Memory B cell (primary cell): ENCODE results near the gene PRR4.

Experiments used
- ATAC-seq: fragments of 150-1000 bp; cut with Tn5 transposase; 2 replicates; pipeline ENCODE4 v1.10.0; 2021; ENCODE audit warnings: low read depth, mild to moderate bottlenecking, moderate library complexity
- DNase-seq, 2 donors: peaks; one replicate each; pipeline ENCODE4 v3.0.0; 2022; ENCODE audit warnings: low spot score in 2 of 2
- H3K27ac Mint-ChIP-seq: one replicate; pipeline ENCODE4 v1.8.0; 2022; ENCODE audit warnings: mild to moderate bottlenecking, moderate library complexity, mixed read lengths
- H3K27me3 Mint-ChIP-seq: one replicate; pipeline ENCODE4 v1.8.0; 2022; ENCODE audit warnings: mixed read lengths
- H3K36me3 Mint-ChIP-seq: one replicate; pipeline ENCODE4 v1.8.0; 2022; ENCODE audit warnings: mild to moderate bottlenecking, mixed read lengths
- H3K4me1 Mint-ChIP-seq: one replicate; pipeline ENCODE4 v1.8.0; 2022; ENCODE audit warnings: mixed read lengths
- H3K4me3 Mint-ChIP-seq: one replicate; pipeline ENCODE4 v1.8.0; 2022; ENCODE audit warnings: mild to moderate bottlenecking, moderate library complexity, mixed read lengths
- H3K9me3 Mint-ChIP-seq: one replicate; pipeline ENCODE4 v1.8.0; 2022; ENCODE audit warnings: mixed read lengths

Gene PRR4, protein sequence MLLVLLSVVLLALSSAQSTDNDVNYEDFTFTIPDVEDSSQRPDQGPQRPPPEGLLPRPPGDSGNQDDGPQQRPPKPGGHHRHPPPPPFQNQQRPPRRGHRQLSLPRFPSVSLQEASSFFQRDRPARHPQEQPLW

DNA sequence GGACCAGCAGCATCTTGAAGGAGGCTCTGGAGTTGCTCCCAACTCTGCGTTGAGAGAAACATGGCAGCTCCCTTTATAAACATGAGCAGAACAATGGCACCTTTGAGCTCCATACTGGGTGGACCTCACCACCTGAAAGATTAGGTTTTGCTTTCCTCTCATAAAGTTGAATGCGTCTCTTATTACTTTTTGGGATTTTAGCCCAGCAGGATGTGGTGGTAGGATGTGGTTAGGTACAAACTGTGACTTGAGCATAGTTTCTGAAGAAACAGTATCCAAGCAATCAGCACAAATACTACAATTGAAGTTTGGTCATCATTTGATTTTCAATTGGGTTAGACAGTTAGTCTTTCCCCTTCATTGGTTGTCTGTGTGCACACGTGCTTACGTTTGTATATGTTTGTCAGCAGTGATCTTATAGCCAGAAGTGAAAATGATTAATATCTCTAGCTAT is at the start of gene PRR4:
Gene PRR4 (minus strand): TSS at position 51 of the 454 bp plus-strand sequence. CDS start 38 bp downstream, at position 13.
- Mint-ChIP-seq H3K9me3 (no peaks in the 10 kb centered on the region), H3K27ac (no peak within 1 kb of the TSS), H3K36me3 (peaks cover 43% of the 10 kb centered on the region), H3K4me3 (no peak within 1 kb of the TSS), H3K27me3 (no peaks in the 10 kb centered on the region), H3K4me1 (no peaks in the 10 kb centered on the region)
- DNase-seq (no peak), ATAC-seq (no peak)

DNA sequence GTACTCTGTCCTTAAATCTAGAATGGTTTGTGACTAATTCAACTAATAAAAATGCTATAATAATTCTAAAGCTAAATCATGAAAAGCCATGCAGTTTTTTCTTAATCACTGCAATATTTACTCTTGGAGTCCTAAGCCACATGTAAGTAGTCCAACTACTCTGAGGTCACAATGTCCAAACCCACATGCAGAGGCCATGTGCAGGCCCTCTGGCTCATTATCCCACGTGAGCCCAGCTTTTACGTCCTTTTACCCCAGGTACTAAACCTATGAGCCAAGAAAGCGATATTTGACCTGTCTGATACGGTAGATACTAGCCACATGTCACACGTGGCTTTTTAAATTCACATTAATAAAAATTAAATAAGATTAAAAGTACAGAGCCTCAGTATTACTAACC is 47.6 kb upstream of the PRR4 start:
- H3K27ac Mint-ChIP-seq = no peak overlapping the region
- no peaks in the 10 kb centered on the region for H3K27me3 Mint-ChIP-seq
- H3K36me3 Mint-ChIP-seq = peaks cover 28% of the 10 kb centered on the region
- H3K9me3 Mint-ChIP-seq = peaks cover 3% of the 10 kb centered on the region
- DNase-seq (no peak), ATAC-seq (no peak)
- H3K4me1 Mint-ChIP-seq = peaks cover 2% of the 10 kb centered on the region
- H3K4me3 Mint-ChIP-seq = no peak overlapping the region

DNA sequence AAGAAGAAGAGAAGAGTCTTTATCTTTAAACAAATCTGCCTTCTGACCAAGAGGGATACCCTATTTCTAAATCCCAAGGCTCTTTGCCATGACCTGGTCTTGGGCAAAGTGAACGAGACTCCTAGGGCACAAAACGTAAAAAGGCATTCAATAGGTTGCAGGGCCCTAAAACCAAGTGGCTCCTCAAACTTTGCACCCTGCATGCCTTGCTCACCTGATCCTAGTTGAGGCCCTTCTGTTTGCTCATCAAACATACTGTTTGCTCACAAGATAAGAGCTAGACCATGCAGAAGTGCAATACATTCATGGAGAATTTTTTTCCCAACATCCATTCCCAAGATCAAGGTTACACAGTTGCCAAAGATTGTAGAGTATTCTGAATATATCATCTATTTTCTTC is 42.7 kb upstream of the PRR4 start:
- no peaks in the 10 kb centered on the region for H3K9me3 Mint-ChIP-seq

DNA sequence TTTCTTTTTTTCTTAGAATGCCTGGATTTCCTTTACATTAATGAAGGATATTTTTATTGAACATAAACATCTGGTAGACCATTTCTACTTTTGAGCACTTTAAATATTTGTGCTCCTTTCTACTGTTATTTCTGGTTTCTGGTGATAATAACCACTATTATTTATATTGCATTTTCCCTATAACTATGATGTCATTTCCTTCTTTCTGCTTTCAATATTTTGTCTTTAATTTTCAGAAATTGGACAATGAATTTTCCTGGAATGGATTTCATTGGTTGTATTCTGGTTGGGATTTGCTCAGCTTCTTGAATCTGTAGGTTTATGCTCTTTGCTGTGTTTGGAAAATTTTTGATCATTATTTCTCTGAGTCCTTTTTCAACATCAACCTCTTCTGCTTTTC is 40.0 kb upstream of the PRR4 start:
- no peak for ATAC-seq
- H3K4me3 Mint-ChIP-seq = no peak overlapping the region

More for the DNA sequence above, 42.7 kb upstream of the PRR4 start:
- Mint-ChIP-seq H3K36me3 (peaks cover 23% of the 10 kb centered on the region), H3K27me3 (no peaks in the 10 kb centered on the region), H3K27ac (no peak overlapping the region), H3K4me3 (no peak overlapping the region), H3K4me1 (no peaks in the 10 kb centered on the region)
- ATAC-seq = no peak
- DNase-seq = no peak

DNA sequence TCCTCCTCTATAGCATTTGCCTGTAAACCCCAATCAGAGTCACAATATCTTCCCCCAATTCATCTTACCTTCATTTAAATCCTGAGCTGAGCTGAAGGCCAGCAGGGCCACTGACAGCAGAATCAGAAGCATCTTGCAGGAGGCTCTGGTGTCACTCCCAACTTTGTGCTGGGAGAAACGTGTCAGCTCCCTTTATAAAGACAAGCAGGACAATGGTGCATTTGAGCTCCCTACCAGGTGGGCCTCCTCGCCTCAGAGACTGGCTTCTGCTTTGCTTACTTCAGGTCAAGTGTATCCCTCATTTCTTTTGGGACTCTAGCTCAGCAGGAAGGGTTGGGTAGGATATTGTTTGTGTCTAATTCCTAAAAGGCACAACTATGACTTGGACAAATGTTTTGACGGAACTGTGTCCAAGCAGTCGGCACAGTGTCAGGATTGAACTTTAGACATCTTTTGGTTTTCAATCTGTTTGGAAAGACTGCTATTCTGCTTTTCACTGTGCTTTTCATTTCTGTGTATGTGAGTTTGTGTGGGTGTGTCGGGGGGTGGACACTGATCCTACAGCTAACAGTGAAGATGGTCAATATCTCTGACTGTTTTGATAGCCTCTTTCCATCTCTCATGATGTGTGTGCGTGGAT is 34.9 kb upstream of the PRR4 start, which contains the start of gene PRH1:
Gene PRH1 (minus strand): TSS at position 170 of the 640 bp plus-strand sequence. CDS start 38 bp downstream, at position 132.
- no peak for DNase-seq
- ATAC-seq = no peak
- no peak within 1 kb of the TSS for H3K27ac Mint-ChIP-seq
- no peak within 1 kb of the TSS for H3K4me3 Mint-ChIP-seq
- no peaks in the 10 kb centered on the region for H3K27me3 Mint-ChIP-seq
- no peaks in the 10 kb centered on the region for H3K9me3 Mint-ChIP-seq
- no peaks in the 10 kb centered on the region for H3K4me1 Mint-ChIP-seq
- peaks cover 14% of the 10 kb centered on the region for H3K36me3 Mint-ChIP-seq

More for the DNA sequence above, 40.0 kb upstream of the PRR4 start:
- no peaks in the 10 kb centered on the region for H3K4me1 Mint-ChIP-seq
- H3K9me3 Mint-ChIP-seq = no peaks in the 10 kb centered on the region
- peaks cover 17% of the 10 kb centered on the region for H3K36me3 Mint-ChIP-seq
- H3K27me3 Mint-ChIP-seq = no peaks in the 10 kb centered on the region
- DNase-seq = no peak
- no peak overlapping the region for H3K27ac Mint-ChIP-seq

DNA sequence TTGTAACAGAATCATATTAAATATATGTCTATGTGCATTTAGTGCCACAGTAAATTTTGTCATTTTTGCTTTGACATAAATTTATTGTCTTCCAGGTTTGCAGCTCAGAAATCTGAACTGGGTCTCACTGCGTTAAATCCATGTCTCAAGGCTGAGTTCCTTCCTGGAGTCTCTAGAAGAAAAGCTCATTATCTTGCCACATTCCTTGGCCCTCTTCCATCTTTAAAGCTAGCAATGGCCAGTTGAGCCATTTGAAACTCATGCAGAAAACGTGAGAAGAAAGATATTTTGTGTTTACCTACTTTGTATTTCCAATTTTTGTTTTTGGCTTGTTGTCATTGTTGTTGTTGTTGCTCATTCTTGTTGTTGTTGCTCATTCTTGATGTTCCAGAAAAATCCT is 24.1 kb upstream of the PRR4 start:
- H3K4me3 Mint-ChIP-seq = no peak overlapping the region
- no peak overlapping the region for H3K27ac Mint-ChIP-seq
- H3K36me3 Mint-ChIP-seq = peaks cover 32% of the 10 kb centered on the region
- no peak for DNase-seq
- no peak for ATAC-seq
- H3K27me3 Mint-ChIP-seq = no peaks in the 10 kb centered on the region
- H3K4me1 Mint-ChIP-seq = no peaks in the 10 kb centered on the region
- H3K9me3 Mint-ChIP-seq = peaks cover 11% of the 10 kb centered on the region

DNA sequence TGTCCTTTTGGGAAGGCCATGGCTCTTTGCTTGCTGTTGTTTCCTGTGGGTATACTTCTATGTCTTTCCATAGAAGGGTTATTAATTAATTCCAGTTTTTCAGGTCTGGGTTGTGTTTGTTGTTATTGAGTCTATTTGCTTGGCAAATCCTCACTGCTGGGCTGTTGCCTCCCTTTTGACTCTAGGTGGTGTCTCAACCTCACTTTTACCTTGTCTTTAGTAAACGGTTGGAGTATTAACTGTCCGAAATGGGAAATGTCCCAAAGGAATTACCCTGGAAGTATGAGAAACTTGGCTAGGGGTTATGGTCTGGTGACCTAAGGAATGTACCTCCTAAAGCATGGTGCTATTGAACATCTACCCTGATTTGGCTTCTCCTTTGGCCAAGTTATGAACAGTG is 18.1 kb upstream of the PRR4 start:
- no peak for DNase-seq
- Mint-ChIP-seq H3K4me1 (no peaks in the 10 kb centered on the region), H3K9me3 (peaks cover 12% of the 10 kb centered on the region), H3K36me3 (peaks cover 23% of the 10 kb centered on the region), H3K27ac (no peak overlapping the region), H3K27me3 (no peaks in the 10 kb centered on the region), H3K4me3 (no peak overlapping the region)
- ATAC-seq = no peak

DNA sequence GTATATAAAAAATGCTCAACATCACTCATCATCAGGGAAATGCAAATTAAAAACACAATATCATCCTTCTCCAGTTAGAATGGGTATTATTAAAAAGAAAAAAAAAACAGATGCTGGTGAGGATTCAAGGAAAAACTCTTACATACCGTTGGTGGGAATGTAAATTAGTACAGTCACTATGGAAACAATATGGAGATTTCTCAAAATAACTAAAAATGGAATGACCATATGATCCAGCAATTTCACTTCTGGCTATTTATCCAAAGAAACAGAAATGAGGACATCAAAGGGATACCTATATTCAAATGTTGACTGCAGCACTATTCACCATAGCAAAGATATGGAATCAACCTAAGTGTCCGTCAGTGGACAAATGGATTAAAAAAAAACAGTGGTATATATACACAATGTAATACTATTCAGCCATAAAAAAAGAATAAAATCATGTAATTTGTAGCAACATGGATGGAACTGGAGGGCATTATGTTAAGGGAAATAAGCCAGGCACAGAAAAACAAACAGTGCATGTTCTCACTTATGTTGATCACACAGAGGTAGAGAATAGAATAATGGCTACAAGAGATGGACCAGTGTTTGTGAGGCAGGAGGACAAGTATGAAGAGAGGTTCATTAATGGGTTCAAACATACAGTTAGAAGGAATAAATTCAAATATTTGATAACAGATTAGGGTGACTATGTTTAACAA is 14.4 kb upstream of the PRR4 start:
- Mint-ChIP-seq H3K27ac (no peak overlapping the region), H3K4me1 (no peaks in the 10 kb centered on the region), H3K27me3 (no peaks in the 10 kb centered on the region), H3K36me3 (peaks cover 46% of the 10 kb centered on the region), H3K9me3 (peaks cover 22% of the 10 kb centered on the region), H3K4me3 (no peak overlapping the region)
- DNase-seq (no peak), ATAC-seq (no peak)

DNA sequence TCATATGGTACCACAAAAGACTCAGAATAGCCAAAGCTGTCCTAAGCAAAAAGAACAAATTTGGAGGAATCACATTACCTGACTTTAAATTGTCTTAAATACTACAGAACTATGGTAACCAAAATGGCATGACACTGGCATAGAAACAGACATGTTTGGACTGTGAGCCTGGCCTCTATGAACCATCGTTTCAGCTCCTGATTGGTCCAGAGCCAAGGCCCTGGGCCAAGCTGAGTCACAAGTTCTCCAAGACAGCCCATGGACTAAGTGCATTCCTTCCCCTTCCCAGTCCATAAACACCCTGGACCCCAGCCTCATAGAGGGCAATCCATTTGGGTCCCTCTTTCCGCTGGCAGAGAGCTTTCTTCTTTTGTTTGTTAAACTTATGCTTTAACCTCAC is 12.1 kb upstream of the PRR4 start:
- peaks cover 62% of the 10 kb centered on the region for H3K36me3 Mint-ChIP-seq
- DNase-seq (no peak), ATAC-seq (no peak)
- no peak overlapping the region for H3K4me3 Mint-ChIP-seq
- H3K27ac Mint-ChIP-seq = no peak overlapping the region
- peaks cover 36% of the 10 kb centered on the region for H3K9me3 Mint-ChIP-seq
- no peaks in the 10 kb centered on the region for H3K4me1 Mint-ChIP-seq
- no peaks in the 10 kb centered on the region for H3K27me3 Mint-ChIP-seq

DNA sequence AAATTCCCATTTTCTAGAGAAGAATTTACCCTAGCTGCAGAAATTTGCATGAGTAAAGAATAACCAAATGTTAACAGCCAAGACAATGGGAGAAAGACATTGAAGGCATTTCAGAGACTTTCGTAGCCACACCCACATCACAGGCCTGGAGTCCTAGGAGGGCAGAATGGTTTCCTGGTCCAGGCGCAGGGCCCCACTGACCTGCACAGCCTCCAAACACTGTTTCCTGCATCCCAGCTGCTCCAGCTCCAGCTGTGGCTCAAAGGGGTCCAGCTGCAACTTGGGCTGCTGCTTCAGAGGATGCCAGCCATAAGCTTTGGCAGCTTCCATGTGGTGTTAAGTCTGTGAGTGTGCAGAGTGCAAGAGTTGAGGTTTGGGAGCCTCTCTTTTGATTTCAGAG is 6.5 kb upstream of the PRR4 start:
- no peaks in the 10 kb centered on the region for H3K4me1 Mint-ChIP-seq
- ATAC-seq = no peak
- H3K4me3 Mint-ChIP-seq = no peak overlapping the region
- DNase-seq = no peak
- no peaks in the 10 kb centered on the region for H3K27me3 Mint-ChIP-seq
- peaks cover 24% of the 10 kb centered on the region for H3K9me3 Mint-ChIP-seq
- no peak overlapping the region for H3K27ac Mint-ChIP-seq
- H3K36me3 Mint-ChIP-seq = peaks cover 57% of the 10 kb centered on the region

DNA sequence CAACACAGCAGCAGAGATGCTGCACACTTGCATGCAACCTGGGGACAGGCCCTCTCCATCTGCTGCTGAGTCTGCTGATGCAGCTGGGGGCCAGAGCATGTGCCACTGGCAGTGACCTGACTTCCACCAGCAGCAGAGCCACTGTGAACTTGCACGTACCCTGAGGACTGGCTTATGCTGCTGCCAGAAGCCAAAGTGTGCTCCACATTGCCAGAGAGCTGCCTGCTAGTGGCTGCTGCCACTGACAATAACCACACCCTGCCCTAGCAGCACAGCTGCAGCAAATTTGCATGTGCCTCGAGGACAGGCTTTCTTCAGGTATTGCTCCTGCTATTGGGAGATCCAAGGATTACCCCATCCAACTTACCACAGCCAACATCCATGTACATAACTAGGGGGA is 4.5 kb upstream of the PRR4 start:
- no peak for ATAC-seq
- Mint-ChIP-seq H3K27me3 (no peaks in the 10 kb centered on the region), H3K27ac (no peak overlapping the region), H3K9me3 (peaks cover 19% of the 10 kb centered on the region), H3K4me1 (no peaks in the 10 kb centered on the region), H3K36me3 (peaks cover 48% of the 10 kb centered on the region), H3K4me3 (no peak overlapping the region)
- no peak for DNase-seq

DNA sequence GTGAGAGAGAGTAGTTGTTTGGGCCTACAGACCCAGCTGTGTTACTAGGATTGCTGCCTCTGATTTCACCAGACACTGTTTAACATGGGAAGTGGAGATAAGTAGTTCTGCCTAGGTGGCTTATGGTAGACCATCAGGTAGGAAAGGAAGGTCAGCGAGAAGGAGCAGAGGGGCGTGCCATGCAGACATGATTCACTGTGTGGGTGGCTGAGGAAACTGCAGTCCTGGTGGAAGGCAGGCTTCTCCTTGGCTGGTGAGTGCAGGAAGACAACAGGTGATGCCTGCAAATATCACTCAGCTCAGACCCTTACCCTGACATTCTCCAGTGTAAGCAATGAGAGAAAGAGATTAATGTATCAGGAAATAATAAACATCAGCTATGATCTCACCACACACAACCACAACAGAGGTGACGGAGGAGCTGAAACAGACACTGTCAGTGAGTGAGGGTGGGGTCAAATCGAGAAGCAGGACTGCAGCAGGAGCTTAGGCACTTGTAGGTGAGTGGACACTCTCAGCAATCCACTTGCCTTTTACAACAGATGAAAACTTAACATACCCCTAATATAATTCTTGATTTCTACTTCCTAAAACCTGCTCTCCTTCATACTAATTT is 2.1 kb upstream of the PRR4 start:
- no peak for DNase-seq
- ATAC-seq = no peak
- Mint-ChIP-seq H3K36me3 (peaks cover 46% of the 10 kb centered on the region), H3K27me3 (no peaks in the 10 kb centered on the region), H3K4me1 (no peaks in the 10 kb centered on the region), H3K4me3 (no peak overlapping the region), H3K9me3 (peaks cover 5% of the 10 kb centered on the region), H3K27ac (no peak overlapping the region)

DNA sequence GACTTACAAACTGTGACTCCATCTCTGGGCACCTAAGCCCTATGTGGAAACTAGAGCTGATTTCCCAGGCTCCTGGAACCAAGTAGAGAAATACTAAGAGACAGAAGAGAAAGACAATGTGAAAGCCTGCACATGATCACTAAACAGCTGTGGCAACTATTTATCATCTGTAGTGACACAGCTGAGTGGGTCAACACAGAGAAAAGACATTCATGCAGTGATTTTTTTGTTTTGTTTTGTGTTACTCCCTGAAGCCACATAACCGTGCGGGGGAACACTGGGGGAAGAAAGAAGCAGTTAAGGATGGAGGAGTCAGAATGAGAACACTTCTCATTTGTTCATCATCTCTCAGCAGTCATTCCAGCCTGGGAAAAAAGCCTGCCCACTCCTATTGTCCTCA is 1.5 kb downstream of the PRR4 start:
- no peaks in the 10 kb centered on the region for H3K27me3 Mint-ChIP-seq
- DNase-seq (no peak), ATAC-seq (no peak)
- H3K4me3 Mint-ChIP-seq = no peak overlapping the region
- no peaks in the 10 kb centered on the region for H3K9me3 Mint-ChIP-seq
- no peak overlapping the region for H3K27ac Mint-ChIP-seq
- no peaks in the 10 kb centered on the region for H3K4me1 Mint-ChIP-seq
- H3K36me3 Mint-ChIP-seq = peaks cover 43% of the 10 kb centered on the region

DNA sequence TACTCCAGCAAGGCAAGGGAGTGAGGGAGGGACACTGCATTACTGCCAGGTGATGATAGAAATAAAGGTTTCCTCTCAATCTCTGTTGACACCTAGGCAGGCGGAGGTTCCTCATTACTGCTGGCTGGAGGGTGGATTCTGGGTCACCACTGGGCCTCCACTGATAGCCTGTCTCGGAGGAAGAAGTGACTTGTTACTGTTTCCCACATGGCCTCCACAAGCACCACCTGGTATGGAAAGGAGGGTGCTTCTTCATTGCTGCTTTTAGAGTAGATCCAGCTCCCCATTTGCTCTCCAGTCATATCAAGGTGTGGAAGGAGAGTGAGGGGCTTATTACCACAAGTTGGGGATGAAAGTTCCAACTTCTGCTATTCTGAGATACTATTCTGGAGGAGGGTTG is 6.4 kb downstream of the PRR4 start:
- no peak for DNase-seq
- H3K27me3 Mint-ChIP-seq = no peaks in the 10 kb centered on the region
- no peaks in the 10 kb centered on the region for H3K9me3 Mint-ChIP-seq
- H3K4me1 Mint-ChIP-seq = no peaks in the 10 kb centered on the region
- H3K36me3 Mint-ChIP-seq = peaks cover 20% of the 10 kb centered on the region
- no peak for ATAC-seq
- no peak overlapping the region for H3K4me3 Mint-ChIP-seq
- H3K27ac Mint-ChIP-seq = no peak overlapping the region
